ENCODE measurements around the gene ZC3H12A.

GRCh38 chr1:37471345-37472231 is 2.8 kb upstream of the ZC3H12A start:
- TF ChIP-seq CTCF (IDR thresholded peaks at IDR 0.05) (no peak), REST (IDR thresholded peaks at IDR 0.05; ENCODE audit: insufficient read depth in 1 of 2, low read depth in 2 of 2, low read length in 1 of 2) (no peak), TCF7L2 (IDR thresholded peaks at IDR 0.05; ENCODE audit: low read depth, low read length) (peak; percentile 75; the same call in 1 of the 2 replicates)

All from Panc1 (cell line).